GM19351 (cell line): ENCODE measurements around the gene GTF3C5.
"Not testable (repeated sequence)": the region's sequence is repeated elsewhere in the genome, so short reads cannot be mapped to it uniquely, and the experiment has no call there.

Source experiments
- ATAC-seq: cut with Tn5 transposase; IDR thresholded peaks from one replicate; pipeline ENCODE4 v1.9.1; 2021; ENCODE audit warnings: mild to moderate bottlenecking, moderate library complexity; ENCODE audit not compliant: unreplicated experiment

The GTF3C5 gene

DNA sequence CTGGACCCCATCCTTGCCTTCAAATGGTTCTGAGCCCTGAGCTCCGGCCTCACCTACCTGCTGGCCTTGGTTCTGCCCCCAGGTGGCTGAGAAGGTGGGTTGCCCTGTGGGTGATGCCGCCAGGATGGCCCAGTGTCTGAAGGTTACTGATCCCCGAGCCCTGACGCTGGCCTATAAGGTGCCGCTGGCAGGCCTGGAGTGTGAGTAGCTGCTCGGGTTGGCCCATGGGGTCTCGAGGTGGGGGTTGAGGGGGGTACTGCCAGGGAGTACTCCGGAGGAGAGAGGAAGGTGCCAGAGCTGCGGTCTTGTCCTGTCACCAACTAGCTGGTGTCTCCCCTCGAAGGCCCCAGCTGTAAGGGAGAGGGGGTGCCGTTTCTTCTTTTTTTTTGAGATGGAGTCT, 36.2 kb downstream of the GTF3C5 start:
- ATAC-seq = no peak

DNA sequence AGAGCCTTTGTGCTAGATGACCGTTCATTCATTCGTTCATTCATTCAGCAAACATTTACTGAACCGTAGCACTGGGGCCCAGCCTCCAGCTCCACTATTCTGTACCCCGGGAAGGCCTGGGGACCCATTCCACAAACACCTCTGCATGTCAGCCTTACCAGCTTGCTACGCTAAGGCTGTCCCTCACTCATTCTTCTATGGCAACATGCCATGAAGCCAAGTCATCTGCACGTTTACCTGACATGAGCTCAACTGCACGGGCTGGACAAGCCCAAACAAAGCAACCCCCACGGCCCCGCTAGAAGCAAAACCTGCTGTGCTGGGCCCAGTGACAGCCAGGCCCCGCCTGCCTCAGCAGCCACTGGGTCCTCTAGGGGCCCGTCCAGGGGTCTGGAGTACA, 37.0 kb downstream of the GTF3C5 start:
- no peak for ATAC-seq

DNA sequence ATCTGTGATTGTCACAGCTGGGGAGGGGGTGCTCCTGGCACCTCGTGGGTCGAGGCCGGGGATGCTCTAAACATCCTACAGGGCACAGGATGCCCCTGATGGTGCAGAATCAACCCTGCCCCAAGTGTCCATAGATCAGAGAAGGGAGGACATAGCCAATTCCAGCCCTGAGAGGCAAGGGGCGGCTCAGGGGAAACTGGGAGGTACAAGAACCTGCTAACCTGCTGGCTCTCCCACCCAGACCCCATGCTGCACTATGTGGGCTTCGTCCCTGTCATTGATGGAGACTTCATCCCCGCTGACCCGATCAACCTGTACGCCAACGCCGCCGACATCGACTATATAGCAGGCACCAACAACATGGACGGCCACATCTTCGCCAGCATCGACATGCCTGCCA, 37.6 kb downstream of the GTF3C5 start:
- not testable (repeated sequence) for ATAC-seq

DNA sequence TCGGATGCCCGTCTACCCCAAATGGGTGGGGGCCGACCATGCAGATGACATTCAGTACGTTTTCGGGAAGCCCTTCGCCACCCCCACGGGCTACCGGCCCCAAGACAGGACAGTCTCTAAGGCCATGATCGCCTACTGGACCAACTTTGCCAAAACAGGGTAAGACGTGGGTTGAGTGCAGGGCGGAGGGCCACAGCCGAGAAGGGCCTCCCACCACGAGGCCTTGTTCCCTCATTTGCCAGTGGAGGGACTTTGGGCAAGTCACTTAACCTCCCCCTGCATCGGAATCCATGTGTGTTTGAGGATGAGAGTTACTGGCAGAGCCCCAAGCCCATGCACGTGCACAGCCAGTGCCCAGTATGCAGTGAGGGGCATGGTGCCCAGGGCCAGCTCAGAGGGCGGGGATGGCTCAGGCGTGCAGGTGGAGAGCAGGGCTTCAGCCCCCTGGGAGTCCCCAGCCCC, 39.7 kb downstream of the GTF3C5 start:
- ATAC-seq = not testable (repeated sequence)

DNA sequence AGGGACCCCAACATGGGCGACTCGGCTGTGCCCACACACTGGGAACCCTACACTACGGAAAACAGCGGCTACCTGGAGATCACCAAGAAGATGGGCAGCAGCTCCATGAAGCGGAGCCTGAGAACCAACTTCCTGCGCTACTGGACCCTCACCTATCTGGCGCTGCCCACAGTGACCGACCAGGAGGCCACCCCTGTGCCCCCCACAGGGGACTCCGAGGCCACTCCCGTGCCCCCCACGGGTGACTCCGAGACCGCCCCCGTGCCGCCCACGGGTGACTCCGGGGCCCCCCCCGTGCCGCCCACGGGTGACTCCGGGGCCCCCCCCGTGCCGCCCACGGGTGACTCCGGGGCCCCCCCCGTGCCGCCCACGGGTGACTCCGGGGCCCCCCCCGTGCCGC, 40.2 kb downstream of the GTF3C5 start:
- not testable (repeated sequence) for ATAC-seq

DNA sequence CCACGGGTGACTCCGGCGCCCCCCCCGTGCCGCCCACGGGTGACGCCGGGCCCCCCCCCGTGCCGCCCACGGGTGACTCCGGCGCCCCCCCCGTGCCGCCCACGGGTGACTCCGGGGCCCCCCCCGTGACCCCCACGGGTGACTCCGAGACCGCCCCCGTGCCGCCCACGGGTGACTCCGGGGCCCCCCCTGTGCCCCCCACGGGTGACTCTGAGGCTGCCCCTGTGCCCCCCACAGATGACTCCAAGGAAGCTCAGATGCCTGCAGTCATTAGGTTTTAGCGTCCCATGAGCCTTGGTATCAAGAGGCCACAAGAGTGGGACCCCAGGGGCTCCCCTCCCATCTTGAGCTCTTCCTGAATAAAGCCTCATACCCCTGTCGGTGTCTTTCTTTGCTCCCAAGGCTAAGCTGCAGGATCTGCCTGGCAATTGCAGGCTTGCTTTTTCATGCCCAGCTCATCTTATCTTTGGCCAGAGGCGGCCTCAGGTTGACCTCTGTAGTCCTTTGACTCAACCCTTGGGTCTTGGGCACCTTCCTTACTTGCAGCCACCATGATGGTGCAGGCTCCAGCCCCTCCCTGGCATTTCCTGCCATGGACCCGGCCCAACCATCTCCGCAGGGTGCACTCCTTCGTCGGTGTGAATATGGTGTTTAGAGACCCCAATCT, 40.8 kb downstream of the GTF3C5 start:
- ATAC-seq = no peak

DNA sequence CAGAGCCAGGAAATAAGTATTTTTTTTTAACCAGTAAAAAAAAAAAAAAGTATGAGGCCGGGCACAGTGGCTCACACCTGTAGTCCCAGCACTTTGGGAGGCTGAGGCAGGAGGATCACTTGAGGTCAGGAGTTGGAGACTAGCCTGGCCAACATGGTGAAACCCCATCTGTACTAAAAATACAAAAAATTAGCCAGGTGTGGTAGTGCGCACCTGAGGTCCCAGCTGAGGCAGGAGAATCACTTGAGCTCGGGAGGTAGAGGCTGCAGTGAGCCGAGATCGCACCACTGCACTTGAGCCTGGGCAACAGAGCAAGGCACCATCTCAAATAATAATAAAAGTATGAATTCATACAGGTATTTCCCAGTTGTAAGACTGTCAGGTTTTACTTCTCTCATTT, 41.4 kb downstream of the GTF3C5 start:
- not testable (repeated sequence) for ATAC-seq

DNA sequence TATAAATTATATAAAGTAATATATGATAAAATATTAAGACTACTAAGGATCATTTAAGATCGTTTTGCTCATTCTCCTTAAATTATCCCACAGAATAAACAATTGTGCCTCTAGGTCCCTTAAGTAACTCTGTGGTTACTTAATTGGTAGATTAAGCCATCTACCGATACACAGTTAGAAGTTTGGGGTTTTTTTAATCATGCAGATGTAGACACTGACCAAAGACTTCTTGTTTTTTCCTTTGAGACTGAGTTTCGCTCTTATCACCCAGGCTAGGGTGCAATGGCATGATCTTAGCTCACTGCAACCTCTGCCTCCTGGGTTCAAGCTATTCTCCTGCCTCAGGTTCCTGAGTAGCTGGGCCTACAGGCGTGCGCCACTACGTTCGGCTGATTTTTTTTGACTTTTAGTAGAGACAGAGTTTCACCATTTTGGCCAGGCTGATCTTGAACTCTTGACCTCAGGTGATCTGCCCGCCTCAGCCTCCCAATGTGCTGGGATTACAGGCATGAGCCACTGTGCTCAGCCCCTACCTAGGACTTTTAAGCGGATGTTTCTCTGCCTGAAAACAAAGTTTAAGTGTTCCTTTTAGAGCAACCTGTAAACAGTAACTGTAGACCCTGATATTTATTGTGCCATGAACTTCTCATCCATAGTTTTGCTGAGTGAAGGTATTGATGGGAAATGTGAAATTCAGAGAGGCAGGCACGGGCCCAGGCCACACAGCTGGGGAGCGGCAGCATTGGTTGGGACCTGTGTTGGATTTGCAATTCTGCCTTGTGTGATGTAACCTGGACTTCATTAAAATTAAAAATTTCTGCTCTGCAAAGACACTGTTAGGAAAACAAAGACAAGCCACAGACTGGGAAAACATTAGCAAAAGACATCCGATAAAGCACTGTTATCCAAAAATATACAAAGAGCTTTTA, 42.6 kb downstream of the GTF3C5 start:
- no peak for ATAC-seq

DNA sequence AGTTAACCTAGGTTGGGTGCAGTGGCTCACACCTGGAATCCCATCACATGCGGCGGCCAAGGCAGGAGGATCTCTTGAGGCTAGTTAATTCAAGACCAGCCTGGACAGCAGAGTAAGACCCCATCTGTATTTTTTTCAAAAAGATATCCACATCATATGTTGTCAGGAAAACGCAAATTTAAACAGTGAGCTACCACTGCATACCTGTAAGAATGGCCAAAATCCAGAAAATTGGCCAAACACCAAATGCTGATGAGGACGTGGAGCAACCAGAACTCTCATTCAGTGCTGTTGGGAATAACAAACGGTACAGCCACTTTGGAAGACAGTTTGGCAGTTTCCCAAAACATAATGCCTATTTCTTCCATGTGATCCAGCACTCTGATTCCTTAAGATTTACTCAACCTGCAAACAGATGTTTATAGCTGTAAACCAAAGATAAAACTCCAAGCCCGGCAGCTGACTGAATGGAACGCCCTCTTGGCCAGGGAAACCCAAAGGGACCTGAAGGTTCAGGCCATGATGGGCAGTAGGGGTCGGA, 43.4 kb downstream of the GTF3C5 start:
- ATAC-seq = no peak

DNA sequence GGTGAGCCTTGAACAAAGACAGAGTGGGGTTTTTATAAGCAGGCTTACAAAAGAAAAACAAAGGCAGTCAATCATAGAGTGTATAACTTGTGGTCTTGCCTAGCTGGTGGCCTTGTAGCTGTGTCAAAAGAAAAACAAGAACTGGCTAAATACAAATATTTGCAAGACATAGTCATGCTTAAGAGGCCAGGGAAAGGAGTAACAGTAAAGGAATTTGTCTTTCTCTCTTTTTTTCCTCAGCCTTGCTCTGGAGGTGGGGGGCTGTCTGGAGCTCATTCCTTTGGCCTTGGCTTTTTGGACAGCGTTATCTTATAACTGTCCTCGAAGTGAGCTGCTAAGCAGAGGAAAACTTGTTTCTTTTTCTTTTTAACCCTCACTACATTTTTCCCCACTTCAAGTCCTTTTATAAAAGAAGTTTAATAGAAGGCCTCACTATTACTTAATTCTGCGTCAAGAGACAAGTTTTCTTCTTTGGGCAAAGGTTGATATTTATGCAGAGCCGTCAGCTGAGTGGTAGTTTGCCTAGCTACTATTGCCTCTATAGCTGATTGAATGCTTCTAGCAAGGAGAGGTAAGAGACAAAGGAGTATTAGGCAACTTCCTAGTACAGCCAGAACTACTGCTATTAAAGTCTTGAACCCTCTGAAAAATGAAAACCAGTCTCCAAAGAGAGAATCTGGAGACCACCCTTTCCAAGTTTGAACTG, 45.3 kb downstream of the GTF3C5 start:
- no peak for ATAC-seq

DNA sequence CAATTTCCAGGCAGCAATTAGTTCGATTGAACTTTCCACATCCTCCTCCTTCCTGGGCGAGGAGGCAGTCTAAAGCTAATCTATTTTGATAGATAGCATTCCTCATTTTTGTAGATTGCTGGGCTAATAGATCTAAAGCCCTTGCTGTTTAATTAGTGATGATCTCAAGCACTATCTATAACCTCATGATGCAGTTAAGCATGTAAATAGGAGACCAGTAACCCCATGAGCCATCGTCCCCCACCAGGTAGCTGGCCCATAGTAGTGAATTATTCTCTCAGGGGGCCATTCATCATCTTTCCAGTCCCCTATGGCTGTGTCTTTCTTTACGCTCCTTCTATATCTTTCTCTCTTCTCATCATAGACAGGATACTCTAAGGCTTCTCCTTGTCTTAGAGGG, 45.9 kb downstream of the GTF3C5 start:
- no peak for ATAC-seq

DNA sequence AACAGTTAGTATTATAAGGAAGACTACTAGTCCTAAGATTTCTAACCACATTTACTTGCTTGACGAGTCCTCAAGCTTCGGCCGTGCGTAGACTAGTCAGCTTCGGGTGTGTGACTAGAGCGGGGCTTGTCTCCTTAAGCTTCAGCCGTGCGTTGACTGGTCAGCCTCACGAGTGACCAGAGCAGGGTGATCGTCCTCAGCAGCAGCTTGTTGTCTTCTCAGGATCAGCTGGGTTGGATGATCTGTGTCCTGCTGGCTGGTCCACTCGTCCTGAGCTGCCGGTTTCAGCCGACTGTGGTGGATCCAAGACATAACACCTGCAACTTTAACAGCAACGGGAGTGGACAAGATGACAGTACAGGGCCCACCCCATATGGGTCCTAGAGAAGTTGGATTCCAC, 47.7 kb downstream of the GTF3C5 start:
- ATAC-seq = no peak

DNA sequence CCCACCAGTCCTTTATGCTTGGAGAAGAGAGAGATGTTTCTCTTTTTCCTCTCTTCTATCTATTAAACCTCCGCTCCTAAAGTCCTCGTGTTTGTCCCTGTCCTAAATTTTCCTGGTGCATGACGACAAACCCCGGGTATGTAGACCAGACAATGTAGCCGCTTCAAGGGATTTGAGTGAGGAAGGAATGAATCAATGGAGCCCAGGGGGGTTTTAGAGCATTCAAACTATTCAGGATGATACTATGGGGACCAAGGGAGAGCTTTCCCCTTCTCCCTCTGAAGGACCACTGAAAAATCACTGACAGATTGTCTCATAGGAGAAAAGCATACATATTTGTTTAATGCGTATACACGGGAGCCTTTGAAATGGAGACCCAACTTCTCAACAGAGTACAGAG, 49.4 kb downstream of the GTF3C5 start:
- ATAC-seq = no peak

DNA sequence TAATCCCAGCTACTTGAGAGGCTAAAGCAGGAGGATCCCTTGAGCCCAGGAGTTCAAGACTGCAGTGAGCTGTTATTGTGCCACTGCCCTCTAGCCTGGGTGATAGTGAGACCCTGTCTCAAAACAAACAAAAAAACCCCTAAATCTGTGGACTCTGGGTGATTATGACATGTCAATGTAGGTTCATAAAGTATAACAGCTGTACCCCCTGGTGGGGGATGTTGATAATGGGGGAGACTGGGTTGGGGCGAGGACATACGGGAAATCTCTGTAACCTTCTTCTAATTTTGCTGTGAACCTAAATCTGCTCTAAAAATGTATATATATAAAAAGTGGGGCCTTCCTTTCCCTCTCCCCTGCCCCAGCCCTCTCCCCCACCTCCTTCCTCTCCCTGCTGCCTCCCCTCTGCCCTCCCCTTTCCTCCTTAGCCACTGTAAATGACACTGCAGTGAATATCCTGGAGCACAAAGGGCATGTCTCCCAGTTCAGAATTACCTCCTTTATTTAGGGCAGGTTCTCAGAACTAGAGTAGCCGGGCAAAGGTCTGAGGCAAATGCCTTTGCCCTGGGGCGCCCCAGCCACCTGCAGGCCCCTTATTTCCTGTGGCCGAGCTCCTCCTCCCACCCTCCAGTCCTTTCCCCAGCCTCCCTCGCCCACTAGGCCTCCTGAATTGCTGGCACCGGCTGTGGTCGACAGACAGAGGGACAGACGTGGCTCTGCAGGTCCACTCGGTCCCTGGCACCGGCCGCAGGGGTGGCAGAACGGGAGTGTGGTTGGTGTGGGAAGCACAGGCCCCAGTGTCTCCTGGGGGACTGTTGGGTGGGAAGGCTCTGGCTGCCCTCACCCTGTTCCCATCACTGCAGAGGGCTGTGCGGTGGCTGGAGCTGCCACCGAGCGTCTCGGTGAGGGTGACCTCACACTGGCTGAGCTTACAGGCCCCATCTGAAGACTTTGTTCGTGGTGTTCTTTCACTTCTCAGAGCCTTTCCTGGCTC, 50.3 kb downstream of the GTF3C5 start:
- ATAC-seq = not testable (repeated sequence)

DNA sequence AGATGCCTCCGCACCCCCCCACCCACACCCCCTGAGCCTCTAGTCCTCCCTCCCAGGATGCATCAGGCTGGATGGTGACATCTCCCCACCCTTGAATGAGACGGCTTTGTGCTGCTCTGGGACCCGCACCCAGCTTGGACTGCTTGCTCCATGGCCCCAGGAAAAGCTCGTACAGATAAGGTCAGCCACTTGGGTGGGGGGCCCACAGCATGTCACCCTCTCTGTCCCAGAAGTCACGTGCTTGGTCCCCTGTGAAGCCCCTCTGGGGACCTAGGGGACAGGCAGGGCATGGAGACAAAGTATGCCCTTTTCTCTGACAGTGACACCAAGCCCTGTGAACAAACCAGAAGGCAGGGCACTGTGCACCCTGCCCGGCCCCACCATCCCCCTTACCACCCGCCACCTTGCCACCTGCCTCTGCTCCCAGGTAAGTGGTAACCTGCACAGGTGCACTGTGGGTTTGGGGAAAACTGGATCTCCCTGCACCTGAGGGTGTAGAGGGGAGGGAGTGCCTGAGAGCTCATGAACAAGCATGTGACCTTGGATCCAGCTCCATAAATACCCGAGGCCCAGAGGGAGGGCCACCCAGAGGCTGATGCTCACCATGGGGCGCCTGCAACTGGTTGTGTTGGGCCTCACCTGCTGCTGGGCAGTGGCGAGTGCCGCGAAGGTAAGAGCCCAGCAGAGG, 51.3 kb downstream of the GTF3C5 start:
- not testable (repeated sequence) for ATAC-seq

DNA sequence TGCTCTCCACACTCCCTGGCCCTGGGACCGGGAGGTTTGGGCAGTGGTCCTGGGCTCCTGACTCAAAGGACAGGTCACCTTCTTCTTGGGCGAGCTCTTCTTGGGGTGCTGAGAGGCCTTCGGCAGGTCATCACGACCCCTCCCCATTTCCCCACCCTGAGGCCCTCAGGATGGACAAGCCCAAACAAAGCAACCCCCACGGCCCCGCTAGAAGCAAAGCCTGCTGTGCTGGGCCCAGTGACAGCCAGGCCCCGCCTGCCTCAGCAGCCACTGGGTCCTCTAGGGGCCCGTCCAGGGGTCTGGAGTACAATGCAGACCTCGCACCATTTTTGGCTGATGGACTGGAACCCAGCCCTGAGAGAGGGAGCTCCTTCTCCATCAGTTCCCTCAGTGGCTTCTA, 52.9 kb downstream of the GTF3C5 start:
- not testable (repeated sequence) for ATAC-seq

DNA sequence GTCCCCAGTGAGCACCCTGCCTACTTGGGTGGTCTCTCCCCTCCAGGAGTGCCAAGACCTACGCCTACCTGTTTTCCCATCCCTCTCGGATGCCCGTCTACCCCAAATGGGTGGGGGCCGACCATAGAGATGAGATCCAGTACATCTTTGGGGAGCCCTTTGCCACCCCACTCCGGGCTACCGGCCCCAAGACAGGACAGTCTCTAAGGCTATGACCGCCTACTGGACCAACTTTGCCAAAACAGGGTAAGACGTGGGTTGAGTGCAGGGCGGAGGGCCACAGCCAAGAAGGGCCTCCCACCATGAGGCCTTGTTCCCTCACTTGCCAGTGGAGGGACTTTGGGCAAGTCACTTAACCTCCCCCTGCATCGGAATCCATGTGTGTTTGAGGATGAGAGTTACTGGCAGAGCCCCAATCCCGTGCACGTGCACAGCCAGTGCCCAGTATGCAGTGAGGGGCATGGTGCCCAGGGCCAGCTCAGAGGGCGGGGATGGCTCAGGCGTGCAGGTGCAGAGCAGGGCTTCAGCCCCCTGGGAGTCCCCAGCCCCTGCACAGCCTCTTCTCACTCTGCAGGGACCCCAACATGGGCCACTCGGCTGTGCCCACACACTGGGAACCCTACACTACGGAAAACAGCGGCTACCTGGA, 55.5 kb downstream of the GTF3C5 start:
- not testable (repeated sequence) for ATAC-seq

DNA sequence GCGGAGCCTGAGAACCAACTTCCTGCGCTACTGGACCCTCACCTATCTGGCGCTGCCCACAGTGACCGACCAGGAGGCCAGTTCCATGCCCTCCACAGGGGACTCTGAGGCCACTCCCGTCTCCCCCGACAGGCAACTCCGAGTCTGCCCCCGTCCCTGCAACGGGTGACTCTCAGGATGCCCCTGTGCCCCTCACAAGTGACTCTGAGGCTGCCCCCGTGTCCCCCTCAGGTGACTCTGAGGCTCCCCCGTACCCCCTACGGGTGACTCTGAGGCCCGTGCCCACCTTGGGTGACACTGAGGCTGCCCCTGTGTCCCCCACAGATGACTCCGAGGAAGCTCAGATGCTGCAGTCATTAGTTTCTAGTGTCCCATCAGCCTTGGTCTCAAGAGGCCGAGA, 56.1 kb downstream of the GTF3C5 start:
- no peak for ATAC-seq
